Measurements from ENCODE around the gene PTPRN2.
"Not testable (repeated sequence)": the region's sequence is repeated elsewhere in the genome, so short reads cannot be mapped to it uniquely, and the experiment has no call there.

The PTPRN2 gene

GRCh38 chr7:157717211-157718174 is 870.1 kb downstream of the PTPRN2 start:
- DNase-seq (ENCODE audit: low read depth in 2 of 2, low spot score in 1 of 2): no peak

GRCh38 chr7:157715938-157716280 is 871.7 kb downstream of the PTPRN2 start:
- DNase-seq (ENCODE audit: low read depth in 2 of 2, low spot score in 1 of 2): no peak

GRCh38 chr7:157715071-157715937 is 872.3 kb downstream of the PTPRN2 start:
- no peak for DNase-seq (ENCODE audit: low read depth in 2 of 2, low spot score in 1 of 2)

- no peak for DNase-seq (ENCODE audit: low read depth in 2 of 2, low spot score in 1 of 2)
Observed at GRCh38 chr7:157714166-157715070, 873.2 kb downstream of the PTPRN2 start.

GRCh38 chr7:157713591-157713990 is 874.0 kb downstream of the PTPRN2 start:
- no peak for DNase-seq (ENCODE audit: low read depth in 2 of 2, low spot score in 1 of 2)

- DNase-seq (ENCODE audit: low read depth in 2 of 2, low spot score in 1 of 2): no peak
Observed at GRCh38 chr7:157712666-157713235, 874.9 kb downstream of the PTPRN2 start.

GRCh38 chr7:157711353-157711888 is 876.2 kb downstream of the PTPRN2 start:
- DNase-seq (ENCODE audit: low read depth in 2 of 2, low spot score in 1 of 2): no peak

- DNase-seq (ENCODE audit: low read depth in 2 of 2, low spot score in 1 of 2): no peak
Observed at GRCh38 chr7:157710396-157710795, 877.2 kb downstream of the PTPRN2 start.

- no peak for DNase-seq (ENCODE audit: low read depth in 2 of 2, low spot score in 1 of 2)
Observed at GRCh38 chr7:157709531-157710251, 877.9 kb downstream of the PTPRN2 start.

- DNase-seq (ENCODE audit: low read depth in 2 of 2, low spot score in 1 of 2): no peak
Observed at GRCh38 chr7:157708919-157709295, 878.7 kb downstream of the PTPRN2 start.

GRCh38 chr7:157707983-157708918 is 879.4 kb downstream of the PTPRN2 start:
- no peak for DNase-seq (ENCODE audit: low read depth in 2 of 2, low spot score in 1 of 2)

GRCh38 chr7:157704365-157704764 is 883.3 kb downstream of the PTPRN2 start:
- DNase-seq (ENCODE audit: low read depth in 2 of 2, low spot score in 1 of 2): no peak

- DNase-seq (ENCODE audit: low read depth in 2 of 2, low spot score in 1 of 2): no peak
Observed at GRCh38 chr7:157703534-157704195, 884.0 kb downstream of the PTPRN2 start.

- DNase-seq (ENCODE audit: low read depth in 2 of 2, low spot score in 1 of 2): no peak
Observed at GRCh38 chr7:157703131-157703530, 884.5 kb downstream of the PTPRN2 start.

- no peak for DNase-seq (ENCODE audit: low read depth in 2 of 2, low spot score in 1 of 2)
Observed at GRCh38 chr7:157702311-157703023, 885.2 kb downstream of the PTPRN2 start.

- not testable (repeated sequence) for DNase-seq (ENCODE audit: low read depth in 2 of 2, low spot score in 1 of 2)
Observed at GRCh38 chr7:157701395-157702180, 886.0 kb downstream of the PTPRN2 start.

Data from stimulated activated CD8-positive, alpha-beta memory T cell treated with anti-CD3 and anti-CD28 coated beads, Interleukin-4, amount 100 ng/mL, for 4 hours (primary cell).